Thyroid gland (tissue), 4 donors: ENCODE data around the gene FOXL3. TPM values are rescaled to one million over a fixed set of nuclear protein-coding genes. Genes with fewer than 3 reads are reported as not detected.

Experiments used
- DNase-seq, 2 donors: peaks; one replicate each; pipeline ENCODE4 v3.0.0-alpha.2; 2019
- H3K27ac ChIP-seq, 3 donors: fragments of 200-600 bp; sonication (generic); 1 replicate in 2 of 3; 2 replicates in 1 of 3; pipeline ENCODE4 v1.5.1; 2016 to 2019; ENCODE audit warnings: mild to moderate bottlenecking in 1 of 3, moderate library complexity in 1 of 3
- H3K27me3 ChIP-seq: fragments of 200-600 bp; sonication (generic); one replicate; pipeline ENCODE4 v1.5.1; 2019
- H3K36me3 ChIP-seq, 2 donors: fragments of 200-600 bp; sonication (generic); one replicate each; pipeline ENCODE4 v1.5.1; 2016 to 2019
- H3K4me1 ChIP-seq, 2 donors: fragments of 200-600 bp; sonication (generic); one replicate each; pipeline ENCODE4 v1.5.1; 2017 to 2019
- H3K4me3 ChIP-seq, 3 donors: fragments of 200-600 bp; sonication (generic); replicated peaks in 1 of 3; 1 replicate in 2 of 3; 2 replicates in 1 of 3; pipeline ENCODE4 v1.5.1; 2016; ENCODE audit warnings: mild to moderate bottlenecking in 1 of 3
- H3K9me3 ChIP-seq: fragments of 200-600 bp; sonication (generic); one replicate; pipeline ENCODE4 v1.5.1; 2017
- CTCF ChIP-seq, 6 experiments: fragments of 200-600 bp in 3 of 6; fragments of 450-650 bp in 3 of 6; sonication (generic) in 3 of 6; IDR thresholded peaks; one replicate each; pipeline ENCODE4 v1.5.1; 2016 to 2019; ENCODE audit warnings: antibody characterized with exemption in 6 of 6, mild to moderate bottlenecking in 2 of 6, inconsistent platforms in 1 of 6, moderate library complexity in 1 of 6
- POLR2A ChIP-seq, 2 donors: fragments of 450-650 bp; IDR thresholded peaks; one replicate each; pipeline ENCODE4 v1.6.1; 2017; ENCODE audit warnings: antibody characterized with exemption in 2 of 2, mild to moderate bottlenecking in 2 of 2, moderate library complexity in 1 of 2
- WGBS, 2 donors: methylation state at CpG; one replicate each; pipeline ENCODE4 v1.1.5; 2017; 5-methylcytosine and 5-hydroxymethylcytosine counted together
- intact Hi-C: fragments of 100-400 bp; cut with DNase I; formaldehyde crosslinking; loops from one replicate; pipeline ENCODE4 v1.15.1; 2023
- total RNA-seq, 4 donors: library from RNA; depleted of rRNA; stranded (reverse); fragments of >200 nt; gene quantifications; one replicate each; pipeline ENCODE4 v1.2.3, GENCODE V29; 2016

FOXL3 gene
- total RNA-seq, 4 donors from 2014 or later: not detected

- intact Hi-C loops: loop anchor here (5.0 to 10.0 kb wide), 4 partner anchors 198 to 648 kb away; partner anchors contain the start of gene COX19
- Histone ChIP-seq H3K27ac (no peak overlapping the region), H3K4me1 (no peaks in the 10 kb centered on the region), H3K27me3 (no peaks in the 10 kb centered on the region), H3K36me3 (no peaks in the 10 kb centered on the region), H3K4me3 (no peak overlapping the region), H3K9me3 (no peaks in the 10 kb centered on the region)
- TF ChIP-seq POLR2A (IDR thresholded peaks at IDR 0.05) (no peak), CTCF (IDR thresholded peaks at IDR 0.05) (no peak)
- 81 to 85% methylated on average over 6 of the region's 6 CpGs for WGBS, 2 donors
- DNase-seq: no peak
Measured at GRCh38 chr7:326809-327232, 36.9 kb downstream of the FOXL3 start.

GRCh38 chr7:327233-327931 is 37.4 kb downstream of the FOXL3 start:
- intact Hi-C loops: loop anchor here (5.0 to 10.0 kb wide), 4 partner anchors 197 to 647 kb away; partner anchors contain the start of gene COX19
- H3K27me3 ChIP-seq: no peaks in the 10 kb centered on the region
- TF ChIP-seq POLR2A (IDR thresholded peaks at IDR 0.05) (no peak), CTCF (IDR thresholded peaks at IDR 0.05) (no peak)
- H3K4me1 ChIP-seq: peaks cover 5% of the 10 kb centered on the region in 2 donors
- no peak overlapping the region for H3K27ac ChIP-seq
- DNase-seq: no peak
- no peak overlapping the region for H3K4me3 ChIP-seq
- no peaks in the 10 kb centered on the region for H3K9me3 ChIP-seq
- WGBS, 2 donors: 91 to 92% methylated on average over 29 of the region's 29 CpGs
- no peaks in the 10 kb centered on the region for H3K36me3 ChIP-seq

GRCh38 chr7:327991-328702 is 38.2 kb downstream of the FOXL3 start:
- Histone ChIP-seq H3K4me3 (no peak overlapping the region), H3K4me1 (peaks cover 12 to 13% of the 10 kb centered on the region in 2 donors), H3K9me3 (no peaks in the 10 kb centered on the region), H3K27me3 (no peaks in the 10 kb centered on the region), H3K27ac (no peak overlapping the region), H3K36me3 (no peaks in the 10 kb centered on the region)
- no peak for DNase-seq
- WGBS, 2 donors: 83 to 84% methylated on average over 22 of the region's 22 CpGs
- intact Hi-C loops: loop anchor here (5.0 to 10.0 kb wide), 4 partner anchors 197 to 647 kb away; partner anchors contain the start of gene COX19
- TF ChIP-seq POLR2A (IDR thresholded peaks at IDR 0.05): no peak

- no peak for DNase-seq
- no peak overlapping the region for H3K27ac ChIP-seq
Measured at GRCh38 chr7:329691-330281, 39.8 kb downstream of the FOXL3 start.

More at GRCh38 chr7:329691-330281, 39.8 kb downstream of the FOXL3 start:
- H3K9me3 ChIP-seq: no peaks in the 10 kb centered on the region
- no peak for TF ChIP-seq POLR2A (IDR thresholded peaks at IDR 0.05)
- no peak for TF ChIP-seq CTCF (IDR thresholded peaks at IDR 0.05)
- no peak overlapping the region for H3K4me3 ChIP-seq
- no peaks in the 10 kb centered on the region for H3K27me3 ChIP-seq
- no peaks in the 10 kb centered on the region for H3K36me3 ChIP-seq
- WGBS, 2 donors: 79 to 84% methylated on average over 18 of the region's 18 CpGs
- H3K4me1 ChIP-seq: peaks cover 12 to 18% of the 10 kb centered on the region in 2 donors
- intact Hi-C loops: loop anchor here (5.0 to 10.0 kb wide), 4 partner anchors 195 to 645 kb away; partner anchors contain the start of gene COX19
